Activated T-cell treated with anti-CD3 and anti-CD28 coated beads, Interleukin-2, amount 50 U/mL, for 1 hour (primary cell): Measurements from ENCODE around the gene PTPA.

ENCODE experiments used
- DNase-seq: peaks from one replicate; pipeline ENCODE4 v3.0.0-alpha.2; 2020

The PTPA gene

GRCh38 chr9:129110740-129111527, at the start of gene PTPA, which contains the start of gene CRAT:
TSS of gene PTPA (plus strand) at chr9:129111415. CDS start at chr9:129111601, 186 bp downstream.
TSS of gene CRAT (minus strand) at chr9:129110793. CDS start at chr9:129110509, 284 bp downstream.
- DNase-seq, result peak; percentile 95

GRCh38 chr9:129063061-129063460, 48.2 kb upstream of the PTPA start:
- DNase-seq, result no peak

DNA sequence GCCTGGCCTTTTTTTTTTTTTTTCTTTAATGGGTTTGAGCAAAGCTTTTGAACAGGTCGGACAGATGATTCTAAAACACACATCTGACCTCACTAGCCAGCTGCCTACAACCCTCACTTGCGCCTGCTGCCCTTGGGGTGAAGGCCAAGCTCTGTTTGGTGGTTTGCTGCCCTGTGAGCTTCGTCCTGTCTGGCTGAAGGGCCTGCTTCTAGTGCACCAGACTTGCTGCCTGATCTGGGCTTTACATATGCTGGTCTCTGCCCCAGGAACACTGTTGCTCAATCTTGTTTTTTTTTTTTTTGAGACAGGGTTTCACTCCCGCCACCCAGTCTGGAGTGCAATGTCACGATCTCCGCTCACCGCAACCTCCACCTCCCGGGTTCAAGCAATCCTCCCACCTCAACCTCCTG, 46.7 kb upstream of the PTPA start:
- no peak for DNase-seq

DNA sequence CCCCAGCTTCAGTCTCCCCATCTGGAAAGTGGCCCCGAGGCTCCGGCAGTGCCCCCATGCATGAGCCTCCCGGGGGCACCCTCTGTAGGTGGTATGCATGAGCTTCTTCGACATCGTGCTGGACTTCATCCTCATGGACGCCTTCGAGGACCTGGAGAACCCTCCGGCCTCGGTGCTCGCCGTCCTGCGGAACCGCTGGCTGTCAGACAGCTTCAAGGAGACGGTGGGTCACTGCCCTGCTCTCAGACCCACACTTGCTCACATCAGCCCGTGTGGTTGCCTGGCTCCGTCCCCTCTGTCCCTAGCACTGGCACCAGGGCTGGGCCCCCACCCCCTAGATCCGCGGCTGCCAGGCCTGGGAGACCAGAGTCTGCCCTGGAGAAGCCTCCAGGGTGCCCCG, 43.1 kb upstream of the PTPA start:
- DNase-seq, result no peak

DNA sequence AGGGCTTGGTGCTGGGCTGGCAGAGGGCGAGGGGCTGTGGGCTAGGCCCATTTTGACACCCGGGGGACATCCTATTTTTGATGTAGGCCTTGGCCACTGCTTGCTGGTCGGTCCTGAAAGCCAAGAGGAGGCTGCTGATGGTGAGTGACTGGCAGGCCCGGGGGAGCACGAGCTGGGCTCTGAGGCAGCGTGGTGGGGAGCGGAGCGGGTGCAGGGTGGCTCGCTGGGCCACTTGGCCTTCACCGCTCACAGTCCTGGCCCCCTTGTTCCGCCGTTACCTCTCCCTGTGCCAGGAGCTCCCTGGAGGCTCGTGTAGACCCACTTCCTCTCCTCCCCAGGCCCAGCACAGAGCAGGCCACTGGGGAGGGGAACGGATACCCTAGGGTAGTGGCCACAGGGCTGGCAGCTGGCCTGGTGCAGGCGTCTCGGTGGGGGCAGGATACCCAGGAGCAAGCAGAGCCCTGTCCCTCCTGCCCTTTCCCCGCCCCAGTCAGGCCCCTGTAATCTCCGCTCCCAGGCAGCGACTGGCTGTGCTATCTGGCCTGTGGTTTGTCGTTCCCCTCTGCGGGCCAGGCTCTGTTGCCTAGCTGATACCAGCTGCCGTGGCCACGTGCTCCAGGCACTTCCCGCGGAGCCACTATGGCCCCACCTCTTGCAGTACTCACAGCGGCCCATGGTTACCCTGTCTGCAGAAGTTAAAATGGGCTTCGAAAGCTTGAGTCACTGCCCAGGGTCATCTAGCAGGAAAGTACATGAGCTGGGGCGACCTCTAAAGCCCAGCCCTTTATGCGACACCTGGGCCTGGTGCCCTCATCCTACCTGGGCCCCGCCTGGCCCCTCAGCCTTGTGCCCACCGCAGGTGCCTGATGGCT, 42.0 kb upstream of the PTPA start:
- peak; percentile 59 for DNase-seq

GRCh38 chr9:129069862-129070641, 41.2 kb upstream of the PTPA start:
- no peak for DNase-seq

- DNase-seq, result no peak
Measured at GRCh38 chr9:129070696-129071525, 40.3 kb upstream of the PTPA start.

GRCh38 chr9:129071526-129072126, 39.6 kb upstream of the PTPA start:
- no peak for DNase-seq

- DNase-seq, result no peak
Measured at GRCh38 chr9:129072171-129072570, 39.0 kb upstream of the PTPA start.

- DNase-seq, result no peak
Measured at GRCh38 chr9:129073404-129073803, 37.8 kb upstream of the PTPA start.

DNA sequence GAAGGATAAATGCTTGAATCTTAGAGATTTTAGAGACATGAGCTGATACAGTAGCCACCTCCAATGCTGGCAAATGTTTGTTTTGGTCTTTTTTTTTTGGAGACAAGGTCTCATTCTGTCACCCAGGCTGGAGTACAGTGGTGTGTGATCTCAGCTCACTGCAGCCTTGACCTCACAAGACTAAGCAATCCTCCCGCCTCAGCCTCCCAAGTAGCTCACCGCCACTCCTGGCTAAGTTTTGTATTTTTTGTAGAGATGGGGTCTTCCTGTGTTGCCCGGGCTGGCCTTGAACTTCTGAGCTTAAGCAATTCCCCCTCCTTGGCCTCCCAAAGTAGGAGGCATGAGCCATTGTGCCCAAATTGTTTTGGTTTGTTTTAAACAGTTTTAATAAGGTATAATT, 37.1 kb upstream of the PTPA start:
- no peak for DNase-seq

- DNase-seq, result no peak
Measured at GRCh38 chr9:129075996-129076639, 35.1 kb upstream of the PTPA start.

DNA sequence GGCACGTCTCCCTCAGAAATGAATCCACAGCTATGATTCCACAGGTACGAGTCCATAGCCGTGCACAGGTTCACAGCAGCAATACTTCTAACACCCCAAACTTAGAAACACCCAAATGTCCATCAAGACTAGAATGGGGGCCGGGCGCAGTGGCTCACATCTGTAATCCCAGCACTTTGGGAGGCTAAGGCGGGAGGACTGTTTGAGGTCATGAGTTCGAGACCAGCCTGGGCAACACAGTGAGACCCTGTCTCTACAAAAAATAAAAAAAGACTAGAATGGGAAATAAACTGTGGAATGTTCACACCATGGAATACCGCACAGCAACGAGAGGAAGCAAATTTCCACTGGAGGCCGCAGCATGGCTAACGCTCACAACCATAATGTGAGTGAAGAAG, 34.6 kb upstream of the PTPA start:
- DNase-seq, result no peak

GRCh38 chr9:129077236-129077635, 34.0 kb upstream of the PTPA start:
- no peak for DNase-seq

DNA sequence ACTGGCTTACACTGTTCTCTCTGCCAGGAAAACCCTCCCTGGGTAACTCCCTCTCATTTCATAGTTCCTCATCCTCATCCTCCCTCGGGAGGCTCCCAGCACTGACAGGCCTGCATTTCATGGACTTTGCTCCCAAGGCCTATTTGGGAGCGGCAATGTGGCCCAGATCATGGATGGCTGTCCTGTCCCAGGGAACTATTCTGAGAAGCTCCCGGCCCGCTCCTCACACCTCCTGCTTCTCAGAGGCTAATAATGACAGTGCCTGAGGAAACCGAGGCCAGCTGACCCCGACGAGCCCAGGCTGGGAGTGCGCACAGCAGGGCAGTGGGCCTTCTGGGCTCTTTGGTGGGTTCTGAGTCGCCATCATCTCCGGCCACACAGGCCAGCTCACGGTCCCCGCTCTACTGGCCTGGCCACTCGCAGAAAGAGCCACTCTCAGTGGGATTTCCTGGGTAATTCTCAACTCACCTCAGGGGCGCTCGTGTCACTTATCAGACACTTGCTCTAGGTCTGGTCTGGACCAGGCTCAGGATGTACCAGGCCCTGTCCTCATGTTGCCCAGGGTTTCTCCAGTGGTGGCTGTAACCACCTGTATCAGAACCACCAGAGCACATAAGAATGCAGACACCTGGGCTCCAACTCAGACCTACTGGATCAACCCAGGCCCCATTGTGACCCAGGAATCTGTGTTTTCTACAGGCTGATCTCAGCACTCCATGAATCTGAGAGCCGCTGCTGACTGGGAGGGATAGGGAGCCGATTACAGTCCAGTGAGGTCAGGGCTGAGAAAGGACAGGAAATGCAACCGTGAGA, 32.3 kb upstream of the PTPA start:
- DNase-seq, result no peak

DNA sequence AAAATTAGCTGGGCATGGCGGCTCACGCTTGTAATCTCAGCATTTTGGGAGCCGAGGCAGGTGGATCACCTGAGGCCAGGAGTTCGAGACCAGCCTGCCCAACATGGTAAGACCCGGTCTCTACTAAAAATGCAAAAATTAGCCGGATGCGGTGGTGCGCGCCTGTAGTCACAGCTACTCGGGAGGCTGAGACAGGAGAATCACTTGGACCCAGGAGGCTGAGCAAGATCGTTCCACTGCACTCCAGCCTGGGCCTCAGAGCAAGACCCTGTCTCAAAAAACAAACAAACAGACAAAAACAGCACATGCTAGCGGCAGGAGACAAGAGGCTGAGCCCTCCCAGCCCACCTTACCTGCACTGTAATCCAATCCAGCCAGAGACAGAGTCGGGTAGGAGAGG, 31.4 kb upstream of the PTPA start:
- no peak for DNase-seq

DNA sequence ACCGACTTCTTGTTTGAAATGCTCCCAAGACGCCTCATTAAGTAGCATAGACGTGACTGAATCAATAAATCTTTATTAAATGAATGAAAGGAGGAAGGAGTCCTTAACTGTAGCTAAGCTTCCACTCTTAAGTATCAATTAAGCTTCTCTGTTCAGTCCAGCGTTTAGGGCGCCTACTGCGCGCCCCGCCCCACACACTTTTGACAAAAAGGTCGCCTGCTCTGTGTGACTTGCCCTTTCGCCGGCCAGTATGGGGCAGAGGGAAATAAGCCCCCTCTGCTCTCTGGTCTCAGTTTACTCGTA, 31.0 kb upstream of the PTPA start:
- DNase-seq, result no peak

- peak; percentile 97 for DNase-seq
Measured at GRCh38 chr9:129080601-129081387, 30.4 kb upstream of the PTPA start, which contains the start of gene DOLPP1. TSS of gene DOLPP1 (plus strand) at chr9:129081111. CDS start at chr9:129081132, 21 bp downstream.

DNA sequence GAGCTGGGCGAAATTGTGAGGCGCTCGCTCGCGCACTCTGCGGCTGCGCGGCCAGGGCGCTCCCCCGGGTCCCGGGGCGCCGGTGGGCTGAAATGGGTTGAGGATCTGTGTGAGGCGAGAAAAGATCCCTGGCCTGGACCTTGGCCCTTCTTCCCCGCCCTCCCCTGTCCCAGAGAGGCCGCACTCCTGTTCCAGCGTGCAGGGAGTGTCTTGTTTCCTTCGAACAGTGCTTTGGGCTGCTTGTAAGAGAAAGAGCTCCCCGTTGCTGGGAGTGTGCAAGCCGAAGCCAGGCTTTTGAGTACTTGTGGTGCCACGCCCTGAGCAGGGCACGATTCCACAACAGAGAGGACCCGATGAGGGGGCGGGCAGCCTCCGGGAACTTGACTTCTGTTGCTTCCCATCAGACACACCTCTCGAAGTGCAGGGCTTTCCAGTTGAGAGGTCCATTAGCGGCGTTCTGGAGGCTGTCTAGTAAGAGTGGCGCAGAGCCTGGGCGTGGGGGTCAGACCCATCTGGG, 29.8 kb upstream of the PTPA start:
- no peak for DNase-seq
